Tibial nerve (tissue), 4 donors: ENCODE data around the gene SLC39A11. TPM values are rescaled to one million over a fixed set of nuclear protein-coding genes. Genes with fewer than 3 reads are reported as not detected.

Source experiments
- DNase-seq, 2 donors: peaks; one replicate each; pipeline ENCODE4 v3.0.0-alpha.2; 2019; ENCODE audit warnings: low spot score in 2 of 2
- H3K27ac ChIP-seq, 4 donors: fragments of 200-600 bp; sonication (generic) in 3 of 4; one replicate each; pipeline ENCODE4 v1.5.1; 2017 to 2019; ENCODE audit warnings: mild to moderate bottlenecking in 1 of 4
- H3K27me3 ChIP-seq, 2 donors: fragments of 200-600 bp; sonication (generic) in 1 of 2; one replicate each; pipeline versions ENCODE4 v1.5.1 to v1.6.0; 2017 to 2019
- H3K36me3 ChIP-seq, 3 donors: fragments of 200-600 bp; sonication (generic); one replicate each; pipeline ENCODE4 v1.5.1; 2018 to 2019
- H3K4me1 ChIP-seq, 4 donors: fragments of 200-600 bp; sonication (generic) in 3 of 4; one replicate each; pipeline ENCODE4 v1.5.1; 2017 to 2019
- H3K4me3 ChIP-seq, 4 donors: fragments of 200-600 bp; sonication (generic) in 3 of 4; one replicate each; pipeline ENCODE4 v1.5.1; 2017 to 2019; ENCODE audit warnings: mild to moderate bottlenecking in 1 of 4, moderate library complexity in 1 of 4
- H3K9me3 ChIP-seq, 4 donors: fragments of 200-600 bp; sonication (generic) in 3 of 4; one replicate each; pipeline ENCODE4 v1.5.1; 2017 to 2019
- EP300 ChIP-seq, 2 donors: sonication (generic); formaldehyde crosslinking; IDR thresholded peaks; one replicate each; pipeline ENCODE4 v1.6.1; 2017; ENCODE audit warnings: antibody characterized with exemption in 2 of 2, mild to moderate bottlenecking in 1 of 2
- POLR2A ChIP-seq, 2 donors: fragments of 450-650 bp; IDR thresholded peaks; one replicate each; pipeline ENCODE4 v1.6.1; 2017; ENCODE audit warnings: antibody characterized with exemption in 2 of 2, mild to moderate bottlenecking in 2 of 2, moderate library complexity in 2 of 2
- WGBS, 2 donors: methylation state at CpG; one replicate each; pipeline ENCODE4 v1.1.5; 2018; 5-methylcytosine and 5-hydroxymethylcytosine counted together
- total RNA-seq, 4 donors: library from RNA; depleted of rRNA; stranded (reverse); fragments of >200 nt; gene quantifications; one replicate each; pipeline ENCODE4 v1.1.0, GENCODE V29; 2016
- TF ChIP-seq, protein P1 (sequence below), 5 experiments: fragments of 200-600 bp in 3 of 5; fragments of 450-650 bp in 2 of 5; sonication (generic) in 3 of 5; IDR thresholded peaks; one replicate each; pipeline ENCODE4 v1.5.1; 2016 to 2019; ENCODE audit warnings: antibody characterized with exemption in 5 of 5, mild to moderate bottlenecking in 3 of 5, moderate library complexity in 2 of 5

SLC39A11 gene
- total RNA-seq, 4 donors from 2014 or later: 19.9 to 48.4 (median 37.5) TPM

DNA sequence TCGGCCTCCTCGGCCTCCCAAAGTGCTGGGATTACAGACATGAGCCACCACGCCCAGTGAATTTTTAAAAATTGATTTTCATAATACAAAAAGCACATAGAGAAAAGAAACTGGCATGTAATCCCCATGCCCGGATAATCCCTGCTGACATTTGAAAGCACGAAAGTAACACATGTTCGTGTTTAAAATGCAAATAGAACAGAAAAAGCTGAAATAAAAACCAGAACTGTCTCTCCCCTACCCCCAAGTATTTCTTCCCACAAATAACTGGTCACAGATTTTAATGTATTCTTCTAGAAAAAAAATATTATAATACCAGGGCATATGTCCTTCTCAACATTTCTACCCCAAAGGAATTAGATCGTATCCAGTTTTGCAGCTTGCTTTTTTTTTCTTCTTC lies 222.9 kb downstream of the SLC39A11 start:
- no peak for DNase-seq
- no peaks in the 10 kb centered on the region for H3K4me1 ChIP-seq
- no peak overlapping the region for H3K27ac ChIP-seq
- peaks cover 0 to 16% (median 0%) of the 10 kb centered on the region in 4 donors for H3K9me3 ChIP-seq
- H3K4me3 ChIP-seq: no peak overlapping the region
- H3K27me3 ChIP-seq: no peaks in the 10 kb centered on the region
- TF ChIP-seq POLR2A (IDR thresholded peaks at IDR 0.05) (no peak), EP300 (IDR thresholded peaks at IDR 0.05) (no peak)
- TF ChIP-seq, protein P1, sequence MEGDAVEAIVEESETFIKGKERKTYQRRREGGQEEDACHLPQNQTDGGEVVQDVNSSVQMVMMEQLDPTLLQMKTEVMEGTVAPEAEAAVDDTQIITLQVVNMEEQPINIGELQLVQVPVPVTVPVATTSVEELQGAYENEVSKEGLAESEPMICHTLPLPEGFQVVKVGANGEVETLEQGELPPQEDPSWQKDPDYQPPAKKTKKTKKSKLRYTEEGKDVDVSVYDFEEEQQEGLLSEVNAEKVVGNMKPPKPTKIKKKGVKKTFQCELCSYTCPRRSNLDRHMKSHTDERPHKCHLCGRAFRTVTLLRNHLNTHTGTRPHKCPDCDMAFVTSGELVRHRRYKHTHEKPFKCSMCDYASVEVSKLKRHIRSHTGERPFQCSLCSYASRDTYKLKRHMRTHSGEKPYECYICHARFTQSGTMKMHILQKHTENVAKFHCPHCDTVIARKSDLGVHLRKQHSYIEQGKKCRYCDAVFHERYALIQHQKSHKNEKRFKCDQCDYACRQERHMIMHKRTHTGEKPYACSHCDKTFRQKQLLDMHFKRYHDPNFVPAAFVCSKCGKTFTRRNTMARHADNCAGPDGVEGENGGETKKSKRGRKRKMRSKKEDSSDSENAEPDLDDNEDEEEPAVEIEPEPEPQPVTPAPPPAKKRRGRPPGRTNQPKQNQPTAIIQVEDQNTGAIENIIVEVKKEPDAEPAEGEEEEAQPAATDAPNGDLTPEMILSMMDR (IDR thresholded peaks at IDR 0.05): no peak
- peaks cover 0 to 14% (median 0%) of the 10 kb centered on the region in 3 donors for H3K36me3 ChIP-seq
- WGBS, 2 donors: 87 to 90% methylated on average over 7 of the region's 7 CpGs

DNA sequence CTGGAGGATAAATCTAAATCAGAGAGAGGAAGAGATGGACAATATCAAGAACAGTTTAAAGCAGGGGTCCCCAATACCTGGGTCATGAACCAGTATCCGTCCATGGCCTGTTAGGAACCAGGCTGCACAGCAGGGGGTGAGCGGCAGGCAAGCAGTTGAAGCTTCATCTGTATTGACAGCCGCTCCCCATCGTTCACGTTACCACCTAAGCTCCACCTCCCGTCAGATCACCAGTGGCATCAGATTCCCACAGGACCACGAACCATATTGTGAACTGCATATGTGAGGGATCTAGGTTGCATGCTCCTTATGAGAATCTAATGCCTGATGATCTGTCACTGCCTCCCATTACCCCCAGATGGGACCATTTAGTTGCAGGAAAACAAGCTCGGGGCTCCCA lies 226.5 kb downstream of the SLC39A11 start:
- 92 to 95% methylated on average over 8 of the region's 8 CpGs for WGBS, 2 donors

DNA sequence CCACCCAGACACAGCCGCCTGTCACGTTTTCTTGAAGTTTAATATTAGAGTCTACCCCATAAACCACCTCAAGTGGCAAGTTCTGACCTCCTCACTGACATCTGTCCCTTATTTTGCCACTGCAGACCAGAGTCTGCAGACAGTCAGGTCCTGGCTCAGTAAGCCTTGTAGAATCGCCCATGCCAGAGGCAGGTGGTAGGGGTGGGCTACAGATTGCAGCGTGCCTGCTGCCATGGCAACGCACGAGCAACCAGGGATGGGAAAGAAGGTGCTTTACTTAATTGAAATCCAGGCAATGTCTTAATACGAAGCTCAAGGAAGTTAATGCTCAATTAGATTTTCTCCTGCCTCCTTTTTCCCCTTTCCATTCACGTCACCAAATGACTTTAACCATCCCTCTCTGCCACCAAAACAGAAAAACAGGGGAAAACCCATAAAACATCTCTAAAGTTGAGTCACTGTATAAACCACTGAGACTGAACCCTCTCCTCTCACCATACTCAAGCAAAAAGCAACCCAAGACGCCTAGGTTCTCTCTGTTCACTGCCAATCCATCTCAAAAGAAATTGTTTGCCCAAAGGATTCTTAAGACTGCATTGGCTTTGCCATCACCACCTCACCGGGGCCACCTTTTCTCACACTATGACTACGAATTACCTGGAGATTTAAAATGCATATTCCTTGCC lies 228.8 kb downstream of the SLC39A11 start:
- Histone ChIP-seq H3K4me1 (no peaks in the 10 kb centered on the region), H3K9me3 (peaks cover 0 to 16% (median 0%) of the 10 kb centered on the region in 4 donors), H3K27me3 (no peaks in the 10 kb centered on the region), H3K36me3 (peaks cover 0 to 7% (median 0%) of the 10 kb centered on the region in 3 donors), H3K4me3 (no peak overlapping the region), H3K27ac (no peak overlapping the region)
- WGBS, 2 donors: 91 to 93% methylated on average over 11 of the region's 11 CpGs
- DNase-seq: no peak
- TF ChIP-seq, protein P1 (IDR thresholded peaks at IDR 0.05): no peak
- TF ChIP-seq EP300 (IDR thresholded peaks at IDR 0.05) (no peak), POLR2A (IDR thresholded peaks at IDR 0.05) (no peak)

More for the DNA sequence above, 226.5 kb downstream of the SLC39A11 start:
- Histone ChIP-seq H3K4me1 (no peaks in the 10 kb centered on the region), H3K27me3 (no peaks in the 10 kb centered on the region), H3K36me3 (peaks cover 0 to 7% (median 0%) of the 10 kb centered on the region in 3 donors), H3K4me3 (no peak overlapping the region), H3K27ac (no peak overlapping the region), H3K9me3 (peaks cover 0 to 8% (median 0%) of the 10 kb centered on the region in 4 donors)
- no peak for TF ChIP-seq POLR2A (IDR thresholded peaks at IDR 0.05)
- no peak for TF ChIP-seq EP300 (IDR thresholded peaks at IDR 0.05)
- TF ChIP-seq, protein P1 (IDR thresholded peaks at IDR 0.05): no peak
- DNase-seq: no peak

DNA sequence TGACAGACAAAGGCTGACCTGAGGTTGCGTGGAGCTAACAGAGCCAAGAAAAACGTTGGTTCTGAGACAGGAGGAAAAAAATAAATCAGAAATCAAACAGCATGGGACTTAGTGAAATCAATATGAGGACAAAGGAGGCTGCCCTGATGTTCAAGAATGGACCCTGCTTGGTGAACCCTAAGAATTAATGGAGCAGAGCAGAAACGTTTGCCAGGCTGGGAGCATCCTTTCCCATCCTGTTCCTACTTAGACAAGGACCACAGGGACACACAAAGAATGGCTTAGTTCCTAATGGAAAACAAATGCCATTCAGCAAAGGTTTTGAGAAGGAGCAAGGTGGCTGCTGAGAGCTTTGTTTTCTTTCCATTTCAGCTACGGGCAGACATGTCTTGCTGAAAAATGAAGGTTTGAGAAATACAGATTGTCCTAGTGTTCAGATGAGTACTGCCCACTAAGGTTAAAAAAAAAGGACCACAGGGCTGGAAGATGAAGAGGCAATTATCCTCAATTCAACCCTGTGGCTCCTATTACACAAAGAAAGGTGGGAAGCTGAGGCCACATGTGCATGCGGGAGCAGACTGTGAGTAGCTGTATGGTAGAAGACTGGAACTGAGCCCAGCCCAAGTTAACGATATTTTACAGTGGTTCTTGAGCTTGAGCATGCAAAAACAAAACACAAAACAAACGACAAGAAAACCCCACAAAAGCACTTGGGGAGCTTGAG lies 230.1 kb downstream of the SLC39A11 start:
- H3K27ac ChIP-seq: no peak overlapping the region
- 53 to 55% methylated on average over 7 of the region's 7 CpGs for WGBS, 2 donors
- no peaks in the 10 kb centered on the region for H3K4me1 ChIP-seq
- peaks cover 0 to 7% (median 0%) of the 10 kb centered on the region in 3 donors for H3K36me3 ChIP-seq
- H3K27me3 ChIP-seq: no peaks in the 10 kb centered on the region
- TF ChIP-seq, protein P1 (IDR thresholded peaks at IDR 0.05): no peak
- TF ChIP-seq POLR2A (IDR thresholded peaks at IDR 0.05): no peak
- TF ChIP-seq EP300 (IDR thresholded peaks at IDR 0.05): no peak
- no peak for DNase-seq
- peaks cover 0 to 27% (median 0%) of the 10 kb centered on the region in 4 donors for H3K9me3 ChIP-seq
- H3K4me3 ChIP-seq: no peak overlapping the region

DNA sequence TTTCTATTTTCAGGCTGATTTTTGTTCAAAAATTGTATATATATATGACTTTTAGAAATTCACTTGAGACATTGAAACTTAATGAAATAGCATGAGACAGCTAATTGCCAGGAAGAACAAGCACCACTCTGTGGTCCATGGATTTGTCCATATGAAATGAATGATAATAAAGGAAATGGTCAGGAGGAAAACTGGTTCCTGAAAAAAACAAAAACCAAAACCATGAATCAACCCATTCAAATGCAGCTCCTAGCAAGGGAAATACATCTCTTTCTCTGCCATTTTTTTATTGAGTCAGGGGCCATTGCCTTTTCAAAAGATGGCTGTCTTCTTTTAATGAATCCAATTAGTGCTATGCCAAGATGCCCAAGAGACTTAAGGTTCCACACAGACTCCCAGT lies 230.7 kb downstream of the SLC39A11 start:
- no peak for DNase-seq
- Histone ChIP-seq H3K27ac (no peak overlapping the region), H3K27me3 (no peaks in the 10 kb centered on the region), H3K4me1 (no peaks in the 10 kb centered on the region), H3K9me3 (peaks cover 0 to 27% (median 0%) of the 10 kb centered on the region in 4 donors), H3K4me3 (no peak overlapping the region), H3K36me3 (peaks cover 0 to 7% (median 0%) of the 10 kb centered on the region in 3 donors)
- TF ChIP-seq, protein P1 (IDR thresholded peaks at IDR 0.05): no peak
- TF ChIP-seq EP300 (IDR thresholded peaks at IDR 0.05) (no peak), POLR2A (IDR thresholded peaks at IDR 0.05) (no peak)
